NB4 (cell line): Measurements from ENCODE around the gene PIAS4.
A peak's percentile ranks its signal among the peaks of the same experiment; 100 is the strongest.
"Not testable (repeated sequence)": the region's sequence is repeated elsewhere in the genome, so short reads cannot be mapped to it uniquely, and the experiment has no call there.

Experiments
- DNase-seq: peaks from one replicate; pipeline ENCODE4 v3.0.0; 2010; ENCODE audit warnings: low read depth
- H3K4me3 ChIP-seq: one replicate; pipeline ENCODE4 v1.5.1; 2011; ENCODE audit warnings: mild to moderate bottlenecking, low read depth, low read length, moderate library complexity
- CTCF ChIP-seq: IDR thresholded peaks from one replicate; pipeline ENCODE4 v1.5.1; 2012; ENCODE audit warnings: low read depth, low read length
- MAX ChIP-seq: IDR thresholded peaks from 2 replicates; pipeline ENCODE4 v1.6.1; 2011; ENCODE audit warnings: low read depth, low read length
- MYC ChIP-seq: IDR thresholded peaks from 2 replicates; pipeline ENCODE4 v1.6.1; 2011; ENCODE audit warnings: low read depth, low read length
- POLR2A ChIP-seq: IDR thresholded peaks from 2 replicates; pipeline ENCODE4 v1.6.1; 2011; ENCODE audit warnings: mild to moderate bottlenecking; ENCODE audit not compliant: insufficient read length; ENCODE audit errors: extremely low read depth

PIAS4 gene

GRCh38 chr19:3995607-3996006 lies 11.9 kb upstream of the PIAS4 start:
- TF ChIP-seq MYC (no peak), POLR2A (no peak), CTCF (no peak), MAX (no peak)
- no peak for DNase-seq
- no peak overlapping the region for H3K4me3 ChIP-seq

GRCh38 chr19:3998667-3999412 lies 8.7 kb upstream of the PIAS4 start:
- not testable (repeated sequence) for DNase-seq, H3K4me3 ChIP-seq

- not testable (repeated sequence) for DNase-seq, H3K4me3 ChIP-seq
Measured at GRCh38 chr19:4000798-4001197, 6.7 kb upstream of the PIAS4 start.

GRCh38 chr19:4005436-4005835 lies 2.1 kb upstream of the PIAS4 start:
- not testable (repeated sequence) for DNase-seq, H3K4me3 ChIP-seq

GRCh38 chr19:4007836-4008539 lies 452 bp downstream of the PIAS4 start:
- TF ChIP-seq CTCF (no peak), MYC (no peak), MAX (no peak), POLR2A (no peak)
- H3K4me3 ChIP-seq, result peak overlapping the region; percentile 72
- DNase-seq, result no peak

- no peak for TF ChIP-seq MYC
- no peak for TF ChIP-seq MAX
- TF ChIP-seq CTCF, result no peak
- no peak for TF ChIP-seq POLR2A
- no peak for DNase-seq
- H3K4me3 ChIP-seq, result no peak overlapping the region
Measured at GRCh38 chr19:4009990-4010807, 2.7 kb downstream of the PIAS4 start.

- no peak for DNase-seq
- TF ChIP-seq MYC (no peak), POLR2A (no peak), MAX (no peak), CTCF (no peak)
- H3K4me3 ChIP-seq, result no peak overlapping the region
Measured at GRCh38 chr19:4010808-4011110, 3.2 kb downstream of the PIAS4 start.

GRCh38 chr19:4011430-4011829 lies 3.9 kb downstream of the PIAS4 start:
- H3K4me3 ChIP-seq, DNase-seq: not testable (repeated sequence)
